ENCODE results near the gene UPK3A.
"Not testable (repeated sequence)": the region's sequence is repeated elsewhere in the genome, so short reads cannot be mapped to it uniquely, and the experiment has no call there.

UPK3A gene

DNA sequence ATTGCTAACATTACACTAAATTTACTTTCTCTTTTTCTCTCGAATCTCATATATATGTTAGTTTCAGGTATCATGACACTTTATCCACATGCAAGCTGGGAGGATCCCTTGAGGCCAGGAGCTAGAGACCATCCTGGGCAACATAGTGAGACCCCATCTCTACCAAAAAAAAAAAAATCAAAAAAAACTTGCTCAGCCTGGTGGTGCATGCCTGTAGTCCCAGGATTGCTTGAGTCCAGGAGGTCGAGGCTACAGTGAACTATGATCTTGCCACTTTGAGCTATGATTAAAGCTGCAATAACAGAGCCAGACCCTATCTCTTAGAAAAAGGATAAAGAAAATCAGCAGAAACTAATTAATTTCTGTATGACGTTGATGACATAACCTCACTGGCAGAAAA, 3.7 kb upstream of the UPK3A start:
- DNase-seq (ENCODE audit: low read depth): no peak

DNA sequence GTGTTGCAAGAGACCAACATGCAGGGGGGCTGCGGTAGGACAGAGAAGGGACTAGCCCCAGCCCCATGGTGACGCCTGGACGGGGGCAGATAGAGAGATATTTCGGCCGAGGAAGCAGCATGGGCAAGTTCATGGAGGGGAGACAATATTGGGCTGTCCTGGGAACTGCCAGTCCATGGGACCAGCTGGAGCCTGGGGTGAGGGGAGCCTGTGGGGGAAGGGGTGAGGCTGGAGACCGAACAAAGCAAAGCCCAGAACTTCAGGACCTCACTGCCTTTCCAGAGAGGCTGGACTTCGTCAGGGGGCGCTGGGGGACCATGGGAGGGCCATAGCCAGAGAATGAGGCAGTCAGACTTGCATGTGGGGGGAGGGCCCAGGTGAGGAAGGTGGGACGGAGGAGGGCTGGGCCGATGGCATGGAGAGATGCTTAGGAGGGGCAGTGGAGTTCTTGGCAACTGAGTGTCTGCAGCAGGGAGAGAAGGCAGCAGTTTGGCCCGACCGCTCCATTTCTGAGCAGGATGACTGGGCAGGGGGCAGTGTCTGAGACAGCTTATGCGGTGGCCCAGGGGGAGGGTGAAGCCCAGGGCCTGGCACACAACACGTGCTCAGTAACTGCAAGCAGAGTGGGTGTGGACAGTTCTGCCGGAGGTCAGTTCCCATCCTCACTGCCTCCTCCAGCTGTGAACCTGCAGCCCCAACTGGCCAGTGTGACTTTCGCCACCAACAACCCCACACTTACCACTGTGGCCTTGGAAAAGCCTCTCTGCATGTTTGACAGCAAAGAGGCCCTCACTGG, 712 bp downstream of the UPK3A start:
- no peak for DNase-seq (ENCODE audit: low read depth)

DNA sequence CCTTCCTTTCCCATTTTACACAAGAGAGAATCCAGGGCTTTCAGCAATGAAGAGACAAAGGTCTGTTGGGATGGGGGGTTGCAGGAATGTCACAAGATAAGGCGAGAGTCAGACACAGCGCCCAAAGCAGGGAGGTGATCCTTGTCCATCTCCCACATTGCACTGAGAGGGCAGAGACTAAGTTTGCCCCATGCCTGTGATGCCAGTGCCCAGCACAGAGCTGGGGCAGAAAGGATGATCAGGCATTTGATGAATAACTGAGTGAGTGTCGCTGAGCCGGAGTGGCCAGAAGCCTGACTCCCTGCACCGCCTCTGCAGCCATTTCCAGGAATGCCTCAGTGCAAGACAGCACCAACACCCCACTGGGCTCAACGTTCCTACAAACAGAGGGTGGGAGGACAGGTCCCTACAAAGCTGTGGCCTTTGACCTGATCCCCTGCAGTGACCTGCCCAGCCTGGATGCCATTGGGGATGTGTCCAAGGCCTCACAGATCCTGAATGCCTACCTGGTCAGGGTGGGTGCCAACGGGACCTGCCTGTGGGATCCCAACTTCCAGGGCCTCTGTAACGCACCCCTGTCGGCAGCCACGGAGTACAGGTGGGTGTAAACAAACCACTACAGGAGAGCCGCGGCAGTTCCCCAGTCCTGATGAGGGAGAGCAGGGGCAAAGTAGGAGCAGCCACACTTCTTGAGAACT, 2.3 kb downstream of the UPK3A start:
- no peak for DNase-seq (ENCODE audit: low read depth)

DNA sequence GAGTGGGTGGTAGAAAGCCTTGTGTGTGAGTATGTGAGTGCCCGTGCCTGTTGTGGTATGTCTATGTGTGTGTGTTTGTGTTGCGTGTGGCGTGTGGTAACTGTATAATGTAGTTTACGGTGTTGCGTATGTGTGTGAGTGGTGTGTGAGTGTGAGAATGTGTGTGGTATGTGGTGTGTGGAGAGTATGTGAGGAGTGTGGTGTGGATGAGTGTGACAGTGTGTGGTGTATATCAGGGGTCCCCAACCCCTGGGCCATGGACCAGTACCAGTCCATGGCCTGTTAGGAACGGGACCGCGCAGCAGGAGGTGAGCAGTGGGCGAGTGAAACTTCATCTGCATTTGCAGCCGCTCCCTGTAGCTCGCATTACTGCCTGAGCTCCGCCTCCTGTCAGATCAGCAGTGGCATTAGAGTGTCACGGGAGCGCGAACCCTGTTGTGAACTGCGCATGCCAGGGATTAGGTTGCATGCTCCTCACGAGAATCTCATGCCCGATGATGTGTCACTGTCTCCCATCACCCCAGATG, 5.7 kb downstream of the UPK3A start:
- peak; percentile 84 for DNase-seq (ENCODE audit: low read depth)

DNA sequence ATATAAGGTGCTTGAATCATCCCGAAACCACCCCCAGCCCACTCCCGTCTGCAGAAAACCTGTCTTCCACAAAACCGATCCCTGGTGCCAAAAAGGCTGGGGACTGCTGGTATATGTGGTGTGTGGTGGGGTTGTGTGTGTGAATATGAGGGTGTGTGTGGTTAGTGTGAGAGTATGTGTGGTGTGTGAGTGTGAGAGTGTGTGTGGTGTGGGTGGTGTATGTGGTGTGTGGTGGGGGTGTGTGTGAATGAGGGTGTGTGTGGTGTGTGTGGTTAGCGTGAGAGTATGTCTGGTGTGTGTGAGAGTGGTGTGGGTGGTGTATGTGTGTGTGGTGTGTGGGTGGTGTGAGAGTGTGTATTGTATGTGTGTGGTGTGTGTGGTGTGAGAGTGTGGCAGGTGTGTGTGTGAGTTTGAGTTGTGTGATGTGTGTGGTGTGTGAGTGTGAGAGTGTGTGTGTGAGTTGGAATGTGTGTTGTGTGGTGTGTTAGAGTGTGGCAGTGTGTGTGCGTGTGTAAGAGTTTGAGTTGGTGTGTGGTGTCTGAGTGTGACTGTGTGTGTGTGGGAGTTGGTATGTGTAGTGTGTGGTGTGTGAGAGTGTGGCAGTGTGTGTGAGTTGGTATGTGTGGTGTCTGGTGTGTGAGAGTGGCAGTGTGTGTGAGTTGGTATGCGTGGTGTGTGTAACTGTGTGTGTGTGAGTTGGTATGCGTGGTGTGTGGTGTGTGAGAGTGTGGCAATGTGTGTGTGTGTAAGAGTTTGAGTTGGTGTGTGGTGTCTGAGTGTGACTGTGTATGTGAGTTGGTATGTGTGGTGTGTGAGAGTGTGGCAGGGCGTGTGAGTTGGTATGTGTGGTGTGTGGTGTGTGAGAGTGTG, 6.5 kb downstream of the UPK3A start:
- DNase-seq (ENCODE audit: low read depth): no peak

DNA sequence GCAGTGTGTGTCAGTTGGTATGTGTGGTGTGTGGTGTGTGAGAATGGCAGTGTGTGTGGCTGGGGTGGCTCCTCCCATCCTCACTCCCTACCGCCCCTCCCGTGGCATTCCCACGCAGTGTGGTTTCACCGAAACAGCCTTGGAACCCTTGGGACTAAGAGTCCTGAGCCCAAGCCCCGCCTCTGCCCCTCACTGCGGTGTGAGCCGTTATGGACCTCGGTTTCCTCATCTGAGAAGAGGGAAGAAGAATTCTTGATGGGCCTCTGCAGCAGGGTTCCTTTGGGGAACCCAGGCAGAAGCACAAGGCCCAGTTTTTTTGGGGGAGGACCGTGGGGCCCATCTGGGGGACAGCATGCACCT, 7.2 kb downstream of the UPK3A start:
- DNase-seq (ENCODE audit: low read depth): no peak

DNA sequence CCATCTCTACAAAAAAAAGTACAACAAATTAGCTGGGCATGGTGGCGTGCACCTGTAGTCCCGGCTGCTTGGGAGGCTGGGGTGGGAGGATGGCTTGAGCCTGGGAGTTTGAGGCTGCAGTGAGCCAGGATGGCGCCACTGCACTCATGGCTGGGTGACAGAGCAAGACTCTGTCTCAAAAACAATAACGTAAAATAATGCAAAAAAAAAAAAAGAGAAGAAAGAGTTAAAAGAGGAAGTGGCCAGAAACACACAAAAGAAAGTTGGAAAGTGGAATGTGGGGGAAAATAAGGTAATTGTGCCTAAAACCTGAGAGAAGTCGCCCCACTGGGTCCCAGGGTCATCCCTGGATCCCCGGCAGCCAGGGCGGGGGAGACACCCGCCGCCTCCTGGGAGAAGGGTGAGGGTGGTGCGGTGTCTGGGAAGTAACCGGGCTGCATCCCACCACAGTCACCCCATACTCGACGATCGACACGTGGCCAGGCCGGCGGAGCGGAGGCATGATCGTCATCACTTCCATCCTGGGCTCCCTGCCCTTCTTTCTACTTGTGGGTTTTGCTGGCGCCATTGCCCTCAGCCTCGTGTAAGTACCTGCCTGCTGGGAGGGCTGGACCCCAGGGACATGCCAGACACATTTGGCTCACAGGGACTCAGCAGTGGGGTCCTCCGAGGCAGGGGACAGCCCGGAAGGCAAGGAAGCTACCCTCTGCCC, 8.1 kb downstream of the UPK3A start:
- no peak for DNase-seq (ENCODE audit: low read depth)

DNA sequence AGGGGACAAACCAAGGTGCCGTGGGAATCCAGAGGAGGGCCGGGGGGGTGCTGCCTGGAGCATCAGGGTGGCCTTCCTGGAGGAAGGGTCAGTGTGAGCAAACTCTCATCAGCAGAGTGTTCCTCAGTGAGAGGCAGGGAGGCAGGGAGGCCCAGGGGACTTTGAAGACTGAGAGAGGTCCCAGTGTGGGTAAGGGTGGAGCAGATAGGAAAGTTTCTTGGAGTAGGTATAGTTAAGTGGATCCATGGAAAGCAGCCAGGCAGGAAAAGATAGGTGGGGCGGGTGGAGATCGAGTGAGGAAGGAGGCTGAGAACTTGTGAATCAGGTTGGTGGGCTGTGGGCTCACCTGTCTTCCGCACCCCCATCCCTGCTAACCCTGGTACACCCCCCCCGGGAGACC, 9.3 kb downstream of the UPK3A start:
- DNase-seq (ENCODE audit: low read depth): no peak

DNA sequence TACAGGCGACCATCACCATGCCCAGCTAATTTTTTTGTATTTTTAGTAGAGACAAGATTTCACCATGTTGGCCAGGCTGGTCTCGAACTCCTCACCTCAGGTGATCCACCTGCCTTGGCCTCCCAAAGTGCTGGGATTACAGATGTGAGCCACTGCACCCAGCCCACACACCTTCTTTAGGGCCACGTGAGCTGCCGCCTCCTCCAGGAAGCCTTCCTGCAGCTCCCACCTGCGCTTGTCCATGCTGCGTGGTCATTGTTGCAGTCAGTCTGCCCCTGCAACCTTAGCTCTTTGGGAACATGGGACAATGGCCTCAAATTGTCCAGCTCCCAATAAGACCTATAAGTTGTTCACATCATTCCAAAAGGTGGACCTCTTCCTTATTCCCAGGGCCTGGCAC, 10.3 kb downstream of the UPK3A start:
- not testable (repeated sequence) for DNase-seq (ENCODE audit: low read depth)

DNA sequence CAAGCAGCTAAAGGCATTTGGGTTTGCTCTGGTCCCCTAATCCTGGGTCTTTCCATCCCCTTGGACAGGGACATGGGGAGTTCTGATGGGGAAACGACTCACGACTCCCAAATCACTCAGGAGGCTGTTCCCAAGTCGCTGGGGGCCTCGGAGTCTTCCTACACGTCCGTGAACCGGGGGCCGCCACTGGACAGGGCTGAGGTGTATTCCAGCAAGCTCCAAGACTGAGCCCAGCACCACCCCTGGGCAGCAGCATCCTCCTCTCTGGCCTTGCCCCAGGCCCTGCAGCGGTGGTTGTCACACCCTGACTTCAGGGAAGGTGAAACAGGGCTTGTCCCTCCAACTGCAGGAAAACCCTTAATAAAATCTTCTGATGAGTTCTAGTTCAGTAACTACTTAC, 10.7 kb downstream of the UPK3A start:
- DNase-seq (ENCODE audit: low read depth): no peak

DNA sequence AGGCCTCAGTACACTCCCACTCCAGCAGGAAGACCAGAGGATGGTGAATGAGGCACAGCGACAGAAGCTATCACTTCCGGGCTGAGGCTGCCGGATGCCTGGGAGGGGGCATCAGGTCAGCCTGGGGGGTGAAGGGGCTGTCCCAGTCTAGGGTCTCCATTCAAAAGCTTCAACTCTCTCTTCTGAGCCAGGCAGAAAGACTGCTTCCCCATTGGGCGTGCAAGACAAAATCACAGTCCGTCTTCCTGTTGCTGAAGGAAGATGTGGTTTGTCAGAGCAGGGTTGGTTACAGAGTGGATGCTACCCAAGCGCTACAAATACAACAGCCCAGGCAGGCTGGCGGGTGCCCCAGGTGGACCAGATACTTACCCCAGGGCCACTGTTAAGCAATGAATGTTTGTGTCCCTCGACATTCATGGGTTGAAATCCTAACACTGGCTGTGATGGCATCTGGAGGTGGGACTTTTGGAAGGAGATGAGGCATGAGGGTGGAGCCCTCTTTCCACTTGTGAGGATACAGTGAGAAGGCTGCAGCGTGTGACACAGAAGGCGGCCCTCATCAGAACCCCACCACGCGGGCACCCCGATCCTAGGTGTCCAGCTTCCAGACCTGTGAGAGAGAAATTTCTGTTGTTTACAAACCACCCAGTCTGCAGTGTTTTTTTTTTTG, 12.0 kb downstream of the UPK3A start:
- DNase-seq (ENCODE audit: low read depth): no peak

DNA sequence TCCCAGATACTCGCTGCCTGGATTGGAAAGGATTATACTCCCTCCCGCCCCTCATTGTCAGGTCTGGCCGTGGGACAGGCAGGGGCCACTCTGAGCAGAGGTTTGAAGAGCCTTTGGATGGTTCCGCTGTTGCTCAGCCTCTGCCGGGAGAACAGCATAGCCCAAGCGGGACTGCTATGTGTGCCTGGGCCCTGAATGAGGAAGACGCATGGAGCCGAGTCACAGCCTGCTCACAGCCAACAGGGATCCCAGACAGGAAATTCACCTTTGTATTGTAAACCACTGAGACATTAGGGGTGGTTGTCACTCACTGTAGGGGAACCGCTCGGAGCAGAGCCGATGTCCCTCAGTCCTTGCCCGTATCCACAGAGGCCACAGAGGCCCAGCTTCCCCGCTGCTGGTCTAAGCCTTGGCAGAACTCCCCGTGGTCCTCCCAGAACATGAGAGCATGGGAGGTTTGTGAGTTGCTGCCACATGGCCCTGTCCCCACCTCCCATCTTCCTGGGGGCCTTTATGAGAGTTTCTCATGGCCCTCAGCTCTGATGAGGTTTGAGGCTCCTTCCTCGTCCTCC, 14.3 kb downstream of the UPK3A start:
- DNase-seq (ENCODE audit: low read depth): no peak

DNA sequence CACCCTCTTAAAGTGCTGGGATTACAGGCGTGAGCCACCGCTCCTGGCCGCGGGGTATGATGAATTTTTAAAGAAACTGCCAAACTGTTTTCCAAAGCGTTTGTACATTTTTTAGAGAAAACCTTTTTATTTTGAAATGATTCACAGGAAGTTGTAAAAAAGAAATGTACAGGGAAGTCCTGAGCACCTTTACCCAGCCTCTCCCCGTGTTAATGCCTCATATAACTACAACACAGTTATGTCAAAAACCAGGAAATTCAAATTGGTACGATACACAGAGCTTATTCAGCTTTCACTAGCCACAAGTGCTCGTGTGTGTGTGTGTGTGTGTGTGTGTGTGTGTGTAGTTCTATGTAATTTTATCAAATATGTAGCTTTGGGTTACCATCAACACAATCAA, 18.0 kb downstream of the UPK3A start:
- DNase-seq (ENCODE audit: low read depth): no peak

DNA sequence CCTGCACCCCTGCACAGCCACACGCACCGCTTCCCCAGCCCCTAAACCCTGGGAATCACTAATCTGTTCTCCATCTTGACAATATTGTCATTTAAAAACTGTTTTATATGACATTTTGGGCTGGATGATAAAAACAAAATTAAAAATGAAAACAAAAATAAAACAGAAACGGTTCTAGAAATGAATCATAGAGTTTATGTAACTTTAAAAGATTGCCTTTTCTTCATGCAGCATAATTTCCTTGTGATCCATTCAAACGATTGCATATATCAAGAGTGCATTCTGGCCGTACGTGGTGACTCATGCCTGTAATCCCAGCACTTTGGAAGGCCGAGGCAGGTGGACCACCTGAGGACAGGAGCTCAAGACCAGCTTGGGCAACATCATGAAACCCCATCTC, 18.4 kb downstream of the UPK3A start:
- no peak for DNase-seq (ENCODE audit: low read depth)

DNA sequence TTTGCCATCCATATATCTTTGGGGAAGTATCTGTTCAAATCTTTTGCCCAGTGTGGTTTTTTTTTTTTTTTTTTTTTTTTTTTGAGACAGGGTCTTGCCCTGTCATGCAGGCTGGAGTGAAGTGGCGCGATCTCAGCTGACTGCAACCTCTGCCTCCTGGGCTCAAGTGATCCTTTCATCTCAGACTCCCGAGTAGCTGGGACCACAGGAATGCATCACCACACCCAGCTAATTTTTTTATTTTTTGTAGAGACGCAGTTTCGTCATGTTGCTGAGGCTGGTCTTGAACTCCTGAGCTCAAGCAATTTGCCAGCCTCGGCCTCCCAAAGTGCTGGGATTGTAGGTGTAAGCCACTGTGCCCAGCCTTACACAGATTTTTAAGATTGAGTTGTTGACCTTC, 20.2 kb downstream of the UPK3A start:
- no peak for DNase-seq (ENCODE audit: low read depth)

DNA sequence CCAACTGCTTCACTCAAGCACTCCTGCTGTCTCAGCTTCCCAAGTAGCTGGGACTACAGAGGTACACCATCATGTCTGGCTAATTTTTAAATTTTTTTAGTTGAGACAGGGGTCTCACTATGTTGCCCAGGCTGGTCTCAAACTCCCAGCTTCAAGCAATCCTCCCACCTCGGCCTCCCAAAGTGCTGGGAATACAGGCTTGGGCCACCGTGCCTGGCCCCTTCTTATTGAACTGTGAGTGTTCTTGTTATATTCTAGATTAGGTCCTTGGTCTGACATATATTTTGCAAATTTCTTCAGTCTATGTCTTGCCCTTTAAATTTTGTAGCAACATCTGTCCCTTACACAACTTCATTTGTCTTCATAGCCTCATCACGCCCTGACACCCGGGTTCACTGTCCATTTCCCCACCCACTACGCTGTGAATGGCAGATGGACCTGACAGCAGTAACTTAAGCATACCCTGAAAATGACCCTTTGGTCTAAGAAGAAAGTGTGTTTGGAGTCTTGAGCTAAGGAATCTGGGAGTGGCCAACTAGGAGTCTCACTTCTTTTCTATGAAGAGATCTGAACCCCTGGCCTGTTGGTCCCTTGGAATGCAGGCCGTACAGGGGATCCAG, 20.8 kb downstream of the UPK3A start:
- no peak for DNase-seq (ENCODE audit: low read depth)

DNA sequence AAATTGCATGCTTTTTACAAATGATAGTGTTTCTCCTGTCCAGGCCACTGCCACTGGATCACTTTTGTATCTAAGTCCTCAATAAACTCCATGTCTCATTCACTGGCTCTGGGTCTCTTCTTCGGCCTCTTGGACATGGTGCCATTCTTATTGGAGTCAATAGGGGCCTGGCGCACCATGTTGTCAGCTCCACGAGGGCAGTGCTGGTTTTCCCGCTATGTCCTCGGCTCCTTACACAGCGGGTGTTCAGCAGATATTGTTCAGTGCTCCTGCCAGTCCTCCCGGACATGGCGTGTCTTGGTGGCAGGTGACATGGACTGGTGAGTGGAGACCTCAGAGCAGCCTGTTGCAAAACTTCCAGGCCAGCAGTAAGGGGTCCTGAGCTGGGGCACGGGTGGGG, 21.4 kb downstream of the UPK3A start:
- DNase-seq (ENCODE audit: low read depth): no peak

DNA sequence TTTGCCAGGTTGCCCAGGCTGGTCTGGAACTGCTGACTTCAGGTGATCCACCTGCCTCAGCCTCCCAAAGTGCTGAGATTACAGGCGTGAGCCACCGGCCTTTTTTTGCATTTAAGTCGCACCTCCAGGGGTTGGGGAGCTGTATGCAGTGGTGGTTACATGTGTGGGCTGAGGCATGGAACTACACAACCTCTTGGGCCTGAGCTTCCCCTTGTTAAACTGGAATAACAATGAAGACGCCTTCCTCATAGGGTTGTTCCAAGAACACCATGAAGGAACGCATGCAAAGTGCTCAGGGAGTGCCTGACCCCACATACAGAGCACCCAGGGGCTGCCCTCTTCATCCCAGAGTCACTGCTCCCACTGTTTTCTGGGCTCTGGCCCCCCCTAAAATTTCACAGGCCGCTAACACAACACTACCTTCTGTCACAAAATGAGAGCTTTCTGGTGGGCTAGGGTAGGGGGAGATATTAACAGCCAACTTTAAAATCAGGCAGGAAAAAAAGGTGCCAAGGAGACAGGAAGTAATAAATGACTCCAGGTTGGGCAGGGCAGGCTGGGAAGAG, 23.7 kb downstream of the UPK3A start:
- DNase-seq (ENCODE audit: low read depth): no peak

DNA sequence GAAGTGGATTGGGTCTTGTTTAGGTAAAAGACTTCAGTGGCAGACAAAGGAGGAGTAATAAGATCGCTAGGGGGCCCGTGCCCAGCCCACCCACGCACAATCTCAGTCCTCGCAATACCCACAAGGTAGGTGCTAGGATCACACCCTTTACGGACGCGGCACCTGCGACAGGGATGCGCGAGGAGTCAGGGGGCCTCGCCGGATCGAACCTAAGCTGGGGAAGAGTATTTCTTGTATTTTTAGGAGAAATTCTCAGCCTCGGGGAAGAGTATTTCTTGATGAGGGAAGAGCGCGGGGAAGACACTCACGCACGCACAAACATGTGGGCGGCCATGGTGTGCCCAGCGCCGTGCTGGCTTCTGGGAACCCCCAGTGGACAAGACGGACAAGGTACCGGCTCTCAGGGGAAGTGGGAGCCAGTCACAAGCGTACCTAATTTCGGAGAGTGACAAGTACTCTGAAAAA, 24.2 kb downstream of the UPK3A start:
- no peak for DNase-seq (ENCODE audit: low read depth)

Measured in fibroblast of gingiva (primary cell).